Ishikawa (cell line): Measurements from ENCODE around the gene MAPK1.

Source experiments
- CEBPB ChIP-seq: IDR thresholded peaks from 2 replicates; pipeline ENCODE4 v1.6.1; 2012
- CREB1 ChIP-seq: IDR thresholded peaks from 2 replicates; pipeline ENCODE4 v1.6.1; 2012; ENCODE audit warnings: low read depth
- EGR1 ChIP-seq: IDR thresholded peaks from 2 replicates; pipeline ENCODE4 v1.6.1; 2012
- EP300 ChIP-seq: IDR thresholded peaks from 2 replicates; pipeline ENCODE4 v1.6.1; 2012; ENCODE audit warnings: borderline replicate concordance
- FOXM1 ChIP-seq: IDR thresholded peaks from 2 replicates; pipeline ENCODE4 v1.6.1; 2012; ENCODE audit warnings: low read depth, borderline replicate concordance
- MAX ChIP-seq: IDR thresholded peaks from 2 replicates; pipeline ENCODE4 v1.6.1; 2012
- NFIC ChIP-seq: IDR thresholded peaks from 2 replicates; pipeline ENCODE4 v1.6.1; 2012
- RAD21 ChIP-seq: IDR thresholded peaks from 2 replicates; pipeline ENCODE4 v1.6.1; 2012; ENCODE audit warnings: low read depth
- REST ChIP-seq: IDR thresholded peaks from 2 replicates; pipeline ENCODE4 v1.6.1; 2012; ENCODE audit warnings: low read depth, mild to moderate bottlenecking
- TAF1 ChIP-seq: IDR thresholded peaks from 2 replicates; pipeline ENCODE4 v1.6.1; 2012; ENCODE audit warnings: low read depth, mild to moderate bottlenecking
- TCF12 ChIP-seq: IDR thresholded peaks from 2 replicates; pipeline ENCODE4 v1.6.1; 2012; ENCODE audit warnings: low read depth
- TEAD4 ChIP-seq: IDR thresholded peaks from 2 replicates; pipeline ENCODE4 v1.6.1; 2012
- USF1 ChIP-seq: IDR thresholded peaks from 2 replicates; pipeline ENCODE4 v1.6.1; 2012
- YY1 ChIP-seq: IDR thresholded peaks from 2 replicates; pipeline ENCODE4 v1.6.1; 2012; ENCODE audit warnings: low read depth
- ZBTB7A ChIP-seq: IDR thresholded peaks from 2 replicates; pipeline ENCODE4 v1.6.1; 2012; ENCODE audit warnings: low read depth

MAPK1 gene

GRCh38 chr22:21802673-21803072 lies 64.8 kb downstream of the MAPK1 start:
- TF ChIP-seq FOXM1: no peak
- TF ChIP-seq ZBTB7A: no peak
- TF ChIP-seq EP300: no peak
- no peak for TF ChIP-seq YY1
- TF ChIP-seq TCF12: no peak
- TF ChIP-seq USF1: no peak
- TF ChIP-seq CEBPB: no peak
- TF ChIP-seq TAF1: no peak
- no peak for TF ChIP-seq EGR1
- TF ChIP-seq TEAD4: no peak
- TF ChIP-seq MAX: no peak
- TF ChIP-seq NFIC: no peak

GRCh38 chr22:21802056-21802455 lies 65.4 kb downstream of the MAPK1 start:
- TF ChIP-seq FOXM1 (no peak), REST (no peak), USF1 (no peak), EP300 (no peak), ZBTB7A (no peak), TEAD4 (no peak), MAX (no peak), YY1 (no peak), TCF12 (no peak), CEBPB (no peak), EGR1 (no peak), TAF1 (no peak), NFIC (no peak), CREB1 (no peak), RAD21 (no peak)

- TF ChIP-seq CEBPB (no peak), FOXM1 (no peak)
Observed at GRCh38 chr22:21800552-21801303, 66.7 kb downstream of the MAPK1 start.

GRCh38 chr22:21797444-21798221 lies 69.8 kb downstream of the MAPK1 start:
- no peak for TF ChIP-seq EP300
- no peak for TF ChIP-seq FOXM1
- no peak for TF ChIP-seq TEAD4
- no peak for TF ChIP-seq YY1
- TF ChIP-seq TCF12: no peak
- TF ChIP-seq ZBTB7A: no peak
- TF ChIP-seq EGR1: no peak
- TF ChIP-seq MAX: no peak

- no peak for TF ChIP-seq EP300
- peak; percentile 64 for TF ChIP-seq MAX
- TF ChIP-seq USF1: peak; percentile 96
Observed at GRCh38 chr22:21796863-21797262, 70.6 kb downstream of the MAPK1 start.

- no peak for TF ChIP-seq EP300
- no peak for TF ChIP-seq REST
- TF ChIP-seq FOXM1: no peak
- TF ChIP-seq MAX: no peak
Observed at GRCh38 chr22:21796231-21796630, 71.2 kb downstream of the MAPK1 start.
